Neutrophil (primary cell): ENCODE results near the gene LCA5.
"Not testable (repeated sequence)": the region's sequence is repeated elsewhere in the genome, so short reads cannot be mapped to it uniquely, and the experiment has no call there.

Experiments used
- H3K27ac ChIP-seq: fragments of 200-600 bp; sonication (generic); 2 replicates; pipeline ENCODE4 v1.5.1; 2016; ENCODE audit warnings: mild to moderate bottlenecking, moderate library complexity
- H3K27me3 ChIP-seq: fragments of 200-600 bp; sonication (generic); 2 replicates; pipeline ENCODE4 v1.6.0; 2016; ENCODE audit warnings: mild to moderate bottlenecking
- H3K36me3 ChIP-seq: fragments of 200-600 bp; sonication (generic); 2 replicates; pipeline ENCODE4 v1.5.1; 2017
- H3K4me1 ChIP-seq, 2 experiments: fragments of 200-600 bp in 1 of 2; sonication (generic) in 1 of 2; 1 replicate in 1 of 2; 2 replicates in 1 of 2; pipeline versions ENCODE4 v1.5.1 to v1.6.1; 2013 to 2016; ENCODE audit warnings: low read depth in 1 of 2, low read length in 1 of 2, mild to moderate bottlenecking in 1 of 2, moderate library complexity in 1 of 2; ENCODE audit not compliant: control insufficient read depth in 1 of 2, insufficient read depth in 1 of 2
- H3K4me3 ChIP-seq, 2 experiments: fragments of 200-600 bp in 1 of 2; sonication (generic) in 1 of 2; 1 replicate in 1 of 2; 2 replicates in 1 of 2; pipeline ENCODE4 v1.5.1; 2013 to 2016; ENCODE audit warnings: low read depth in 1 of 2, low read length in 1 of 2, mild to moderate bottlenecking in 1 of 2, moderate library complexity in 1 of 2
- H3K9me3 ChIP-seq: fragments of 200-600 bp; sonication (generic); 2 replicates; pipeline ENCODE4 v1.5.1; 2016
- TF ChIP-seq, protein P1 (sequence below): fragments of 200-600 bp; sonication (generic); IDR thresholded peaks from 2 replicates; pipeline ENCODE4 v1.5.1; 2016; ENCODE audit warnings: antibody characterized with exemption

Gene LCA5

DNA sequence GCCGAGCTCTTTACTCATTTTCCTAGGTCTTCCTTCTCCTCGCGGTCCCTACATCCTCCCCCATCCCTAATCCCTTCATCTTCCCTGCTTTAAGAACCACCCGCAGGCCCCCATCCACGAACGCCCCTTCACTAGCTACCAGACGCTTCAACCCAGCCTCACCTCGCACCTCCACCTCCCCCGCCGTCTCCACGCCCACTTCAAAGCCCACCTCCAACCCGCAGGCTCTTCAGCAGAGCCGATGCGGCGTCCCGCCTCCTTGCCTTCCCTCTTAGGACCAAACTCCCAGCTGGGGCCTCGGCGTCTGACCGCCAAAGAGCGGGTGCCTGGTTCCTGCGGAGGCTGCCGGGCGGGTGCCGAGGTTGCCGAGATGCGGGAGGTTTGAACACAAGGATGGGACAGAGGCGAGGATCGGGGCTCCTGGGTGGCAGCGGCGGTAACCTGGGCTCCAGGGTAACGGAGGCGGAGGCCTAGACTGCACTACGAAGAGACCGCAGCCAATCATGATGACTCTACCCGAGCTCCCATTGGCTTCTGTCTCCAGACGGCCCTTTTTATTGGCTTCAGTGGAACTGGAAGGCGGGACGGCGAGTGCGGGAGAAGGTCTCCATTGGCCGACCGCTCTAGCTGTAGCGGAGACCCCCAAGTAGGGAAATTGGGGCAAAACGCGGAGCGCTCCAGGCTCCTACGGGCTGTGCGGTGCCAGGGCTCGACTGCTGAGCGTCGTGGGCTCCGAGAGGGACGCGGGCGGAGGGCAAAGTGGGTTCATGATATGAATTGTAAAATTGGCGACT, at the start of gene LCA5:
TSS of gene LCA5 (minus strand) at position 477 of the 794 bp plus-strand sequence. CDS start 18,536 bp downstream, outside the sequence.
- H3K4me3 ChIP-seq, result peak within 1 kb of the TSS; percentile 63 to 69
- H3K27ac ChIP-seq, result no peak within 1 kb of the TSS
- peaks cover 12 to 19% of the 10 kb centered on the region in 2 experiments for H3K4me1 ChIP-seq
- peaks cover 48% of the 10 kb centered on the region for H3K27me3 ChIP-seq
- TF ChIP-seq, protein P1, sequence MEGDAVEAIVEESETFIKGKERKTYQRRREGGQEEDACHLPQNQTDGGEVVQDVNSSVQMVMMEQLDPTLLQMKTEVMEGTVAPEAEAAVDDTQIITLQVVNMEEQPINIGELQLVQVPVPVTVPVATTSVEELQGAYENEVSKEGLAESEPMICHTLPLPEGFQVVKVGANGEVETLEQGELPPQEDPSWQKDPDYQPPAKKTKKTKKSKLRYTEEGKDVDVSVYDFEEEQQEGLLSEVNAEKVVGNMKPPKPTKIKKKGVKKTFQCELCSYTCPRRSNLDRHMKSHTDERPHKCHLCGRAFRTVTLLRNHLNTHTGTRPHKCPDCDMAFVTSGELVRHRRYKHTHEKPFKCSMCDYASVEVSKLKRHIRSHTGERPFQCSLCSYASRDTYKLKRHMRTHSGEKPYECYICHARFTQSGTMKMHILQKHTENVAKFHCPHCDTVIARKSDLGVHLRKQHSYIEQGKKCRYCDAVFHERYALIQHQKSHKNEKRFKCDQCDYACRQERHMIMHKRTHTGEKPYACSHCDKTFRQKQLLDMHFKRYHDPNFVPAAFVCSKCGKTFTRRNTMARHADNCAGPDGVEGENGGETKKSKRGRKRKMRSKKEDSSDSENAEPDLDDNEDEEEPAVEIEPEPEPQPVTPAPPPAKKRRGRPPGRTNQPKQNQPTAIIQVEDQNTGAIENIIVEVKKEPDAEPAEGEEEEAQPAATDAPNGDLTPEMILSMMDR, result no peak
- H3K9me3 ChIP-seq, result no peaks in the 10 kb centered on the region
- H3K36me3 ChIP-seq, result no peaks in the 10 kb centered on the region

DNA sequence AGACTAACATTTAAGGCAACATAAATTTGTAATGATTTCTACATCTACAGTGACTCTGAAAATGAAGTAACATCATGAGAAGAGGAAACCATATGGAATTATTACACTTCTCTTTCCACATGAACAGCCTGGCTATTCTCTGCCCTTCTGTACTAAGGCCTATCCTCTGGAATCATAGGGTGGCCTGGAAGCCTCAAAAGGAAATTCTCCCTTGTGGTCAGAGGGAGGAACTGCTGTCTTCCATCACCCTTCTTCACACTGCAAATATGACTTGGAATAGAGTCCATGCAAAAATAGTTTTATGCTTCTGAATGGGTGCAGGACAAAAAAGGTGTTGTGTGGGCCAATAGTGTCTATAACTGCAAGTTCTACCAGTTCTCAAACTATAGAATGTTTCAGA, 49.3 kb upstream of the LCA5 start:
- Histone ChIP-seq H3K27ac (no peak overlapping the region), H3K4me1 (peaks cover 0 to 10% of the 10 kb centered on the region in 2 experiments), H3K9me3 (no peaks in the 10 kb centered on the region), H3K36me3 (no peaks in the 10 kb centered on the region), H3K27me3 (no peaks in the 10 kb centered on the region), H3K4me3 (no peak overlapping the region)
- TF ChIP-seq, protein P1, result no peak

DNA sequence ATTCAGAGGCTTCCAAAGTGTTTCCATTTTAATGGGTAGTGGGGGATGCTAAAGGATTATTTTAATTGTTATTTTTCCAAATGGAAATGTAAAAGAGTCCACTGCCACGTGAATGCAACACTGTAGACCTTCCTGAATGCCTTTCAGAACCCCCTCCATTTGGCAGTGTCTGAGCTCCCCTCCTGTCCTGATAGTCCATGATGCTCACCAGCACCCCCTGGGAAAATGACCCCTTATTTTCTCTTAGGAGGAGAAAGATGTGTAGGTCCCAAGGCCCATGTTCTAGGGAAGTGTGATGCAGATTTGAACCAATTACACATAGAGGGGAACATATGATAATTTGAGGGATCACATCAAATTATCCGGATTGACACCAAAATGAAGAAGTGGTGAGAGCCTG, 47.1 kb upstream of the LCA5 start:
- H3K9me3 ChIP-seq, result no peaks in the 10 kb centered on the region
- no peak overlapping the region for H3K27ac ChIP-seq
- peaks cover 0 to 10% of the 10 kb centered on the region in 2 experiments for H3K4me1 ChIP-seq
- no peaks in the 10 kb centered on the region for H3K36me3 ChIP-seq
- H3K27me3 ChIP-seq, result no peaks in the 10 kb centered on the region
- TF ChIP-seq, protein P1, result no peak
- no peak overlapping the region for H3K4me3 ChIP-seq

DNA sequence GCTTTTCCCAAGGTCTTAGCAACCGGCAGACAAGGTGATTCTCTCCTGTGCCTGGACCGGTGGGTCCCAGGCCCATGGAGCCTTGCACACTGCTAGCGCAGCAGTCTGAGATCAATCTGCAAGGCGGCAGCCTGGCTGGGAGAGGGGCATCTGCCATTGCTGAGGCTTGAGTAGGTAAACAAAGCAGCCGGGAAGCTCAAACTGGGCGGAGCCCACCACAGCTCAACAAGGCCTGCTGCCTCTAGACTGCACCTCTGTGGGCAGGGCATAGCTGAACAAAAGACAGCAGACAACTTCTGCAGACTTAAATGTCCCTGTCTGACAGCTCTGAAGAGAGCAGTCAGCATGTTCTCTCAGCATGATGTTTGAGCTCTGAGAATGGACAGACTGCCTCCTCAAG, 40.7 kb upstream of the LCA5 start:
- H3K9me3 ChIP-seq, H3K27me3 ChIP-seq, H3K36me3 ChIP-seq, H3K27ac ChIP-seq, H3K4me3 ChIP-seq, H3K4me1 ChIP-seq: not testable (repeated sequence)

DNA sequence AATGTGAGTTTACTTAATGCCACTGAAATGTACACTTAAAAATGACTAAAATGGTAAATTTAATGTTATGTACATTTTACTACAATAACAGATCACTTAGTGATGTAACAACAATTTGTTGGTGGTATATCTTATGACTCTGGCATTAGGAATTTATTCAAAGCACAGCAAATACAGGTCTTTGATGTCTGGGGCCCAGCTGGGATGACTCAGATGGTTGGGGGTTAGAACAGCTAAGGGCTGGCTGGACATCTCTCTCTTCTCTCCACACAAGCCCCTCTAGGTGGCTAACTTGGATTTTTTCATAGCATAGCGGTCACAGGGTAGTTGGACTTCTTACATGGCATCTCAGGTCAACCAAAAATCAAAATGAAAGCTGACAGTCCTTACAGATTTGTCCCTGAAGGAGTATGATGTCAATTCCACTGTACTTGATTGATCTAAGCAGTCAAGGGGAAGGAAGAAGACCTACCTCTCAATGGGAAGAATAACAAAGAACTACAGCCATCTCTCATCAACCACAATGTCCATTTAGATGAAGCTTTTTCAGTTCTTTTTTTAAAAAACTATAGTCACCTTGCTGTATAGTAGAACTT, 37.5 kb upstream of the LCA5 start:
- Histone ChIP-seq H3K27ac (no peak overlapping the region), H3K36me3 (no peaks in the 10 kb centered on the region), H3K4me1 (no peaks in the 10 kb centered on the region), H3K9me3 (no peaks in the 10 kb centered on the region), H3K4me3 (no peak overlapping the region), H3K27me3 (no peaks in the 10 kb centered on the region)
- TF ChIP-seq, protein P1, result no peak

DNA sequence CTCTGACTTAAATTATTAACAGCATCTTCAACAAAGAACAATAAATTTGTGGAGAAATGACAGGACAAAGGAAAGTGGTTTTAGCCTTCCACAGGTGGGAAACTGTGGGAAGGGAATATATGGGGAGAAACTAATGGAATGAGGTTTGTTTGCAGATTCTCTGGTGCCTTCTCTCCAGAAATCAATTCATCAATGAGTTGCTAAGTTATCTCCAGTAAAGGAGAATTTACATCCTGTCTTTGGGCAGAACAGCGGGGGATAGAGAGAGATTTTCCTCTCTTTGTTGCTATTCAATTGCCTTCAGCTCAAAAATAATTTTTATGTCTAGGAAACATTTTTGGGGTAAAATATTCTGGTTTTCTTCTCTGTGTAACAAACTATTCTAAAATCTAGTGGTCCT, 36.9 kb upstream of the LCA5 start:
- TF ChIP-seq, protein P1, result no peak
- Histone ChIP-seq H3K27ac (no peak overlapping the region), H3K36me3 (no peaks in the 10 kb centered on the region), H3K4me1 (no peaks in the 10 kb centered on the region), H3K27me3 (no peaks in the 10 kb centered on the region), H3K4me3 (no peak overlapping the region), H3K9me3 (no peaks in the 10 kb centered on the region)
